Suppressor macrophage (primary cell): Measurements from ENCODE around the gene NAT8L.
A peak's percentile ranks its signal among the peaks of the same experiment; 100 is the strongest.

Experiments
- DNase-seq, 4 experiments: peaks; one replicate each; pipeline ENCODE4 v3.0.0-alpha.2; 2020 to 2022

NAT8L gene

GRCh38 chr4:2095236-2096072 is 36.3 kb downstream of the NAT8L start:
- no peak for DNase-seq

GRCh38 chr4:2096073-2096609 is 37.0 kb downstream of the NAT8L start:
- DNase-seq, result no peak

GRCh38 chr4:2101346-2102044 is 42.4 kb downstream of the NAT8L start:
- DNase-seq, result no peak

- no peak for DNase-seq
Measured at GRCh38 chr4:2102045-2102883, 43.1 kb downstream of the NAT8L start.

- no peak for DNase-seq
Measured at GRCh38 chr4:2103127-2103842, 44.2 kb downstream of the NAT8L start.

- peak in 3 of 4 experiments; percentile 2 to 40 (median 39) for DNase-seq
Measured at GRCh38 chr4:2103843-2104547, 44.9 kb downstream of the NAT8L start.

GRCh38 chr4:2104556-2105345 is 45.6 kb downstream of the NAT8L start:
- DNase-seq, result peak in 1 of 4 experiments; percentile 8

- no peak for DNase-seq
Measured at GRCh38 chr4:2105559-2105958, 46.4 kb downstream of the NAT8L start.

- DNase-seq, result no peak
Measured at GRCh38 chr4:2116687-2117400, 57.7 kb downstream of the NAT8L start.
